ENCODE measurements around the gene RCCD1. TPM values are rescaled to one million over a fixed set of nuclear protein-coding genes. Genes with fewer than 3 reads are reported as not detected.

RCCD1 gene
- total and polyA plus RNA-seq, 2 donors from 2014 or later, result 11.6 TPM

DNA sequence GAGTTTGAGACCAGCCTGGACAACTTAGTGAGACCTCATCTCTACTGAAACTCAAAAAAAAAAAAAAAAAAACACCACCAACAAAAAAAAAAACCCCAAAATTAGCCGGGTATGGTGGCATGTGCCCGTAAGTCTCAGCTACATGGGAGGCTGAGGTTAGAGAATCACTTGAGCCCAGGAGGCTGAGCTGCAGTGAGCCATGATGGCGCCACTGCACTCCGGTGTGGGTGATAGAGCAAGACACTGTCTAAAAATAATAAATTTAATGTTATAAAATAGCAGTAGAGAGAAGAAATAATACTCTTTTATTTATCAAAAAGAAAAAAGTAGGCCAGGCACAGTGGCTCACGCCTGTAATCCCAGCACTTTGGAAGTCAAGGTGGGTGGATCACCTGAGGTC, 17.4 kb downstream of the RCCD1 start:
- no peaks in the 10 kb centered on the region for H3K27me3 ChIP-seq (ENCODE audit: control insufficient read depth, insufficient read depth, low read length)

DNA sequence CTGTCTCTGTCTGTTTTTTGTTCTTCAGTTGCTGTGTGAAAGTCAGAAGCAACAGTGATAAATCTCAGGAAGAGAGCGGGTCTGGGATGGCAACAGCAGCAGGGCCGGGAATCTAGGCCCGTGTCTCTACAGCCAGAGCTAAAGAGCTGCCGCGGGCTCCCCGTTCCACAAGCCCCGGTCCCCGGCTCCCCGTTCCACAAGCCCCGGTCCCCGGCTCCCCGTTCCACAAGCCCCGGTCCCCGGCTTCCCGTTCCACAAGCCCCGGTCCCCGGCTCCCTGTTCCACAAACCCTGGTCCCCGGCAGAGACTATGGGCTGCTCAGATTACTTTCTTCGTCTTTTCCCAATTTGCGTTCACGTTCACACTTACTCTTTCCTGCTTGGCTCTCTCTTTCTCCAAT, 19.5 kb downstream of the RCCD1 start:
- TF ChIP-seq, protein P1, sequence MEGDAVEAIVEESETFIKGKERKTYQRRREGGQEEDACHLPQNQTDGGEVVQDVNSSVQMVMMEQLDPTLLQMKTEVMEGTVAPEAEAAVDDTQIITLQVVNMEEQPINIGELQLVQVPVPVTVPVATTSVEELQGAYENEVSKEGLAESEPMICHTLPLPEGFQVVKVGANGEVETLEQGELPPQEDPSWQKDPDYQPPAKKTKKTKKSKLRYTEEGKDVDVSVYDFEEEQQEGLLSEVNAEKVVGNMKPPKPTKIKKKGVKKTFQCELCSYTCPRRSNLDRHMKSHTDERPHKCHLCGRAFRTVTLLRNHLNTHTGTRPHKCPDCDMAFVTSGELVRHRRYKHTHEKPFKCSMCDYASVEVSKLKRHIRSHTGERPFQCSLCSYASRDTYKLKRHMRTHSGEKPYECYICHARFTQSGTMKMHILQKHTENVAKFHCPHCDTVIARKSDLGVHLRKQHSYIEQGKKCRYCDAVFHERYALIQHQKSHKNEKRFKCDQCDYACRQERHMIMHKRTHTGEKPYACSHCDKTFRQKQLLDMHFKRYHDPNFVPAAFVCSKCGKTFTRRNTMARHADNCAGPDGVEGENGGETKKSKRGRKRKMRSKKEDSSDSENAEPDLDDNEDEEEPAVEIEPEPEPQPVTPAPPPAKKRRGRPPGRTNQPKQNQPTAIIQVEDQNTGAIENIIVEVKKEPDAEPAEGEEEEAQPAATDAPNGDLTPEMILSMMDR (IDR thresholded peaks at IDR 0.05; ENCODE audit: borderline replicate concordance, extremely low read depth, insufficient read depth), result no peak
- no peak for FAIRE-seq
- Histone ChIP-seq H3K9me3 (ENCODE audit: control insufficient read depth in 2 of 3, insufficient read depth in 1 of 3, low read length in 3 of 3) (no peaks in the 10 kb centered on the region), H3K27me3 (ENCODE audit: control insufficient read depth, insufficient read depth, low read length) (no peaks in the 10 kb centered on the region), H3K9ac (ENCODE audit: low read length in 3 of 3) (no peak overlapping the region), H3K4me1 (ENCODE audit: control insufficient read depth in 2 of 3, insufficient read depth in 2 of 3, low read depth in 1 of 3, low read length in 3 of 3) (no peaks in the 10 kb centered on the region), H3K27ac (ENCODE audit: low read depth in 2 of 2, low read length in 2 of 2) (no peak overlapping the region), H3K36me3 (ENCODE audit: control insufficient read depth in 2 of 3, insufficient read depth in 3 of 3, low read length in 3 of 3) (peaks cover 0 to 2% (median 0%) of the 10 kb centered on the region in 3 donors), H3K4me3 (ENCODE audit: low read length in 3 of 3) (no peak overlapping the region)
- DNase-seq, result no peak
- intact Hi-C loops (cut with DNase I), result no loop called here

More for the DNA sequence above, 17.4 kb downstream of the RCCD1 start:
- no peaks in the 10 kb centered on the region for H3K4me1 ChIP-seq (ENCODE audit: control insufficient read depth in 2 of 3, insufficient read depth in 2 of 3, low read depth in 1 of 3, low read length in 3 of 3)
- TF ChIP-seq, protein P1 (IDR thresholded peaks at IDR 0.05; ENCODE audit: borderline replicate concordance, extremely low read depth, insufficient read depth), result no peak
- no peak overlapping the region for H3K9ac ChIP-seq (ENCODE audit: low read length in 3 of 3)
- H3K27ac ChIP-seq (ENCODE audit: low read depth in 2 of 2, low read length in 2 of 2), result no peak overlapping the region
- H3K9me3 ChIP-seq (ENCODE audit: control insufficient read depth in 2 of 3, insufficient read depth in 1 of 3, low read length in 3 of 3), result no peaks in the 10 kb centered on the region
- no peak overlapping the region for H3K4me3 ChIP-seq (ENCODE audit: low read length in 3 of 3)
- DNase-seq (no peak), FAIRE-seq (no peak)
- peaks cover under 1 to 6% (median 2%) of the 10 kb centered on the region in 3 donors for H3K36me3 ChIP-seq (ENCODE audit: control insufficient read depth in 2 of 3, insufficient read depth in 3 of 3, low read length in 3 of 3)
- intact Hi-C loops (cut with DNase I), result no loop called here

DNA sequence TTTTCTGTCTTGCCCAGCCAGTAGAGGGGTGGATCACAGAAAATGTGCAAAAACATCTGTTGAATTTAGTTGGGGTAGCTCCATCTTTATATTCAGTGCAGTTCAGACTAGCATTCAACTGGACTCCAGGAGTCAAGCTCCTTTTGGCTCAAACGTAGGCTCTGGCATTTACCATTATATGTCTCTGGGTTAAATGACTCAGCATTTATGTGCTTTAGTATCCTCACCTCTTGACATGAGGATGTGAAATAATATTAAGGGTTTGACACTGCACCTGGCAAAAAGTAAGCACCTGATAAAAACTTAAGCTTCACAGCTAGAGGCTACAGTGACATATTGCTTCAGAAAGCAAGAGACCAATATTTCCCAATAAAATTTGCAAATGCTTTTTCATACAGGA, 24.9 kb downstream of the RCCD1 start:
- DNase-seq (no peak), FAIRE-seq (no peak)
- no peak overlapping the region for H3K9ac ChIP-seq (ENCODE audit: low read length in 3 of 3)
- H3K9me3 ChIP-seq (ENCODE audit: control insufficient read depth in 2 of 3, insufficient read depth in 1 of 3, low read length in 3 of 3), result no peaks in the 10 kb centered on the region
- intact Hi-C loops (cut with DNase I), result no loop called here
- no peaks in the 10 kb centered on the region for H3K36me3 ChIP-seq (ENCODE audit: control insufficient read depth in 2 of 3, insufficient read depth in 3 of 3, low read length in 3 of 3)
- no peaks in the 10 kb centered on the region for H3K27me3 ChIP-seq (ENCODE audit: control insufficient read depth, insufficient read depth, low read length)
- TF ChIP-seq, protein P1 (IDR thresholded peaks at IDR 0.05; ENCODE audit: borderline replicate concordance, extremely low read depth, insufficient read depth), result no peak
- no peak overlapping the region for H3K4me3 ChIP-seq (ENCODE audit: low read length in 3 of 3)
- no peaks in the 10 kb centered on the region for H3K4me1 ChIP-seq (ENCODE audit: control insufficient read depth in 2 of 3, insufficient read depth in 2 of 3, low read depth in 1 of 3, low read length in 3 of 3)
- H3K27ac ChIP-seq (ENCODE audit: low read depth in 2 of 2, low read length in 2 of 2), result no peak overlapping the region

DNA sequence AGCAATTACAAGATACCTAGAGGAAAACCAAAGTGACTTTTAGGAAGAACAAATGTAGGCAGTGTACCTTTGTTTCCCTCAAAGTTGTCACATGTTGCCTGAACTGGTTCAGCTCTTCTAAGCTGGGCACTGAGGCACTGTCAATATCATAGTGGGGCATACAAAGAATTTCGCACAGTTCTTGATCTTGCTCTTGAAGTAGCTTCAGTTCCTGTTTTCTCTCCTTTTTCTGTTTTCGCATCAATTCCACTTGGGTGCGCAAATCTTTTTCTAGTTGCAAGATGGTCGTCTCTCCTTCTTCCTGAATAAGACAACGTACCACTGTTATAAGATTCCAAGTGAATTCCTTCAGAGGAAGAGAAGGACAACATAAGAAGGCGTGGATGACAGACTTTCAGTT, 27.0 kb downstream of the RCCD1 start:
- Histone ChIP-seq H3K4me1 (ENCODE audit: control insufficient read depth in 2 of 3, insufficient read depth in 2 of 3, low read depth in 1 of 3, low read length in 3 of 3) (no peaks in the 10 kb centered on the region), H3K36me3 (ENCODE audit: control insufficient read depth in 2 of 3, insufficient read depth in 3 of 3, low read length in 3 of 3) (no peaks in the 10 kb centered on the region), H3K9me3 (ENCODE audit: control insufficient read depth in 2 of 3, insufficient read depth in 1 of 3, low read length in 3 of 3) (no peaks in the 10 kb centered on the region), H3K4me3 (ENCODE audit: low read length in 3 of 3) (no peak overlapping the region), H3K27ac (ENCODE audit: low read depth in 2 of 2, low read length in 2 of 2) (no peak overlapping the region), H3K27me3 (ENCODE audit: control insufficient read depth, insufficient read depth, low read length) (no peaks in the 10 kb centered on the region), H3K9ac (ENCODE audit: low read length in 3 of 3) (no peak overlapping the region)
- FAIRE-seq (no peak), DNase-seq (no peak)
- TF ChIP-seq, protein P1 (IDR thresholded peaks at IDR 0.05; ENCODE audit: borderline replicate concordance, extremely low read depth, insufficient read depth), result no peak
- intact Hi-C loops (cut with DNase I), result no loop called here

Measured in kidney (tissue), 14 donors.